ENCODE data around the gene ZNF135.

Gene ZNF135

GRCh38 chr19:58059003-58059670 lies at the start of gene ZNF135:
TSS of gene ZNF135 (plus strand) at chr19:58059282. CDS start at chr19:58060003, 721 bp downstream.
- peak; percentile 56 to 62 for DNase-seq

- DNase-seq, result no peak
These were observed 49.8 kb upstream of the ZNF135 start for GRCh38 chr19:58009301-58009665.

- DNase-seq, result peak; percentile 29 to 67
These were observed 49.3 kb upstream of the ZNF135 start for GRCh38 chr19:58009666-58010301.

- no peak for DNase-seq
These were observed 48.6 kb upstream of the ZNF135 start for GRCh38 chr19:58010507-58010906.

- DNase-seq, result no peak
These were observed 44.9 kb upstream of the ZNF135 start for GRCh38 chr19:58014141-58014540.

- no peak for DNase-seq
These were observed 39.0 kb upstream of the ZNF135 start for GRCh38 chr19:58020129-58020528.

- peak; percentile 25 to 32 for DNase-seq
These were observed 37.4 kb upstream of the ZNF135 start for GRCh38 chr19:58021541-58022282.

GRCh38 chr19:58022283-58022660 lies 36.8 kb upstream of the ZNF135 start:
- no peak for DNase-seq

GRCh38 chr19:58024661-58025060 lies 34.4 kb upstream of the ZNF135 start:
- DNase-seq, result no peak

GRCh38 chr19:58033741-58034476 lies 25.2 kb upstream of the ZNF135 start, which contains the start of gene ZSCAN1:
TSS of gene ZSCAN1 (plus strand) at chr19:58034025. CDS start at chr19:58037837, 3,812 bp downstream.
- DNase-seq, result peak in 1 of 2 donors; percentile 43

GRCh38 chr19:58034477-58034793 lies 24.6 kb upstream of the ZNF135 start:
- DNase-seq, result no peak

- DNase-seq, result no peak
These were observed 23.2 kb upstream of the ZNF135 start for GRCh38 chr19:58035863-58036262.

GRCh38 chr19:58037927-58038687 lies 21.0 kb upstream of the ZNF135 start:
- DNase-seq, result no peak

- DNase-seq, result no peak
These were observed 20.3 kb upstream of the ZNF135 start for GRCh38 chr19:58038688-58039204.

GRCh38 chr19:58040751-58041525 lies 18.1 kb upstream of the ZNF135 start:
- no peak for DNase-seq

GRCh38 chr19:58042495-58043340 lies 16.4 kb upstream of the ZNF135 start:
- no peak for DNase-seq

- DNase-seq, result no peak
These were observed 14.7 kb upstream of the ZNF135 start for GRCh38 chr19:58044391-58044790.

- DNase-seq, result no peak
These were observed 14.2 kb upstream of the ZNF135 start for GRCh38 chr19:58044886-58045285.

- no peak for DNase-seq
These were observed 13.6 kb upstream of the ZNF135 start for GRCh38 chr19:58045411-58046050.

GRCh38 chr19:58046856-58047255 lies 12.2 kb upstream of the ZNF135 start:
- no peak for DNase-seq
